Peyer's patch (tissue), 4 donors: Measurements from ENCODE around the gene SCARF1. TPM values are rescaled to one million over a fixed set of nuclear protein-coding genes. Genes with fewer than 3 reads are reported as not detected.

Experiments used
- DNase-seq, 3 donors: peaks; one replicate each; pipeline ENCODE4 v3.0.0-alpha.2; 2017 to 2019
- H3K27ac ChIP-seq, 4 donors: fragments of 200-600 bp; sonication (generic); one replicate each; pipeline ENCODE4 v1.5.1; 2016 to 2019
- H3K27me3 ChIP-seq, 2 donors: fragments of 200-600 bp; sonication (generic); one replicate each; pipeline ENCODE4 v1.5.1; 2019
- H3K36me3 ChIP-seq, 3 donors: fragments of 200-600 bp; sonication (generic); one replicate each; pipeline ENCODE4 v1.5.1; 2016 to 2019
- H3K4me1 ChIP-seq, 4 donors: fragments of 200-600 bp; sonication (generic); one replicate each; pipeline ENCODE4 v1.5.1; 2016 to 2019
- H3K4me3 ChIP-seq, 4 donors: fragments of 200-600 bp; sonication (generic); 1 replicate in 3 of 4; 2 replicates in 1 of 4; pipeline ENCODE4 v1.5.1; 2016 to 2019; ENCODE audit warnings: mild to moderate bottlenecking in 1 of 4
- H3K9me3 ChIP-seq, 4 donors: fragments of 200-600 bp; sonication (generic); one replicate each; pipeline ENCODE4 v1.5.1; 2016 to 2019; ENCODE audit warnings: mild to moderate bottlenecking in 1 of 4
- POLR2A ChIP-seq, 2 donors: fragments of 450-650 bp; IDR thresholded peaks; one replicate each; pipeline ENCODE4 v1.5.1; 2017; ENCODE audit warnings: antibody characterized with exemption in 2 of 2, mild to moderate bottlenecking in 2 of 2, moderate library complexity in 2 of 2
- total RNA-seq, 4 donors: library from RNA; depleted of rRNA; stranded (reverse); fragments of >200 nt; gene quantifications; one replicate each; pipeline ENCODE4 v1.1.0, GENCODE V29; 2016
- TF ChIP-seq, protein P1 (sequence below), 6 experiments: fragments of 450-650 bp in 4 of 6; fragments of 200-600 bp in 2 of 6; sonication (generic) in 1 of 6; IDR thresholded peaks; one replicate each; pipeline ENCODE4 v1.5.1; 2017 to 2019; ENCODE audit warnings: antibody characterized with exemption in 6 of 6, mild to moderate bottlenecking in 3 of 6, moderate library complexity in 1 of 6

SCARF1 gene
- total RNA-seq, 4 donors from 2014 or later: 9.8 to 32.2 (median 20.3) TPM

DNA sequence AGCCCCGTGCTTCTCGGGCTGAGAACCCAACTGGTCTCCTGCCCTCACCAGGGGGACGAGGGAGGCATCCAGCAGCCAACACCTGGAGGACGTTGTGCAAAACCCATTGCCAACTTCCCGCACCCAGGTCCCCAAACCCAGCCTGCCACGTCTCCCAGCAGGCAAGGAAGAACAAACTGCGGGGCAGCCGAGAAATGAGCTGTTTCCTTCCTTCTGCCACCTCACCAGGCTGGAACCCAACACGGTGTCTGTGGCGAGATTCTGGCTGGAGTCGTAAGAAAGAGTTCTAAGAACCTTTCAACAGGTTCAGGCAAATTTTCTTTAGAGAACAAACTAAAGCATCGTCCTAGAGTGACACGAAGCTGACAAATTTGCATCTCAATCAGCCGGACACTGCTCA lies 20.5 kb downstream of the SCARF1 start:
- H3K4me3 ChIP-seq: no peak overlapping the region
- TF ChIP-seq, protein P1, sequence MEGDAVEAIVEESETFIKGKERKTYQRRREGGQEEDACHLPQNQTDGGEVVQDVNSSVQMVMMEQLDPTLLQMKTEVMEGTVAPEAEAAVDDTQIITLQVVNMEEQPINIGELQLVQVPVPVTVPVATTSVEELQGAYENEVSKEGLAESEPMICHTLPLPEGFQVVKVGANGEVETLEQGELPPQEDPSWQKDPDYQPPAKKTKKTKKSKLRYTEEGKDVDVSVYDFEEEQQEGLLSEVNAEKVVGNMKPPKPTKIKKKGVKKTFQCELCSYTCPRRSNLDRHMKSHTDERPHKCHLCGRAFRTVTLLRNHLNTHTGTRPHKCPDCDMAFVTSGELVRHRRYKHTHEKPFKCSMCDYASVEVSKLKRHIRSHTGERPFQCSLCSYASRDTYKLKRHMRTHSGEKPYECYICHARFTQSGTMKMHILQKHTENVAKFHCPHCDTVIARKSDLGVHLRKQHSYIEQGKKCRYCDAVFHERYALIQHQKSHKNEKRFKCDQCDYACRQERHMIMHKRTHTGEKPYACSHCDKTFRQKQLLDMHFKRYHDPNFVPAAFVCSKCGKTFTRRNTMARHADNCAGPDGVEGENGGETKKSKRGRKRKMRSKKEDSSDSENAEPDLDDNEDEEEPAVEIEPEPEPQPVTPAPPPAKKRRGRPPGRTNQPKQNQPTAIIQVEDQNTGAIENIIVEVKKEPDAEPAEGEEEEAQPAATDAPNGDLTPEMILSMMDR (IDR thresholded peaks at IDR 0.05): no peak
- TF ChIP-seq POLR2A (IDR thresholded peaks at IDR 0.05): no peak
- H3K36me3 ChIP-seq: no peaks in the 10 kb centered on the region
- no peak for DNase-seq
- peak overlapping the region in 2 of 4 donors; percentile 88 to 99 for H3K27ac ChIP-seq
- H3K9me3 ChIP-seq: no peaks in the 10 kb centered on the region
- H3K4me1 ChIP-seq: peaks cover 0 to 24% (median 16%) of the 10 kb centered on the region in 4 donors
- no peaks in the 10 kb centered on the region for H3K27me3 ChIP-seq

DNA sequence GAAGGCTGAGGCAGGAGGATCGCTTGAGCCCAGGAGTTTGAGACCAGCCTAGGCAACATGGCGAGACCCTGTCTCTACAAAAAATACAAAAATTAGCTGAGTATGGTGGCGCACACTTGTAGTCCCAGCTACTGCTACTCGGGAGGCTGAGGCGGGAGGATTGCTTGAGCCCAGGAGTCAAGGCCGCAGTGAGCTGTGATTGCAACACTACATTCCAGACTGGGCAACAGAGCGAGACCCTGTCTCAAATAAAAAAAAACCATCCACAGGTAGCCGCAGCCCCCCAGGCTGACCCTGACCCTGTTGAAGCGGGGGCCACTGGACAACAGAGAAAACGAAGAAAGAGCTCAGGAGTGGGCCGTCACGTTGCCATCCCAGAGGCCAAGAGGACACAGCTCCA lies 20.9 kb downstream of the SCARF1 start:
- no peaks in the 10 kb centered on the region for H3K27me3 ChIP-seq
- no peak for DNase-seq
- no peak for TF ChIP-seq POLR2A (IDR thresholded peaks at IDR 0.05)
- no peak overlapping the region for H3K27ac ChIP-seq
- no peaks in the 10 kb centered on the region for H3K9me3 ChIP-seq
- no peak overlapping the region for H3K4me3 ChIP-seq
- H3K4me1 ChIP-seq: peaks cover 0 to 20% (median 15%) of the 10 kb centered on the region in 4 donors
- H3K36me3 ChIP-seq: no peaks in the 10 kb centered on the region

DNA sequence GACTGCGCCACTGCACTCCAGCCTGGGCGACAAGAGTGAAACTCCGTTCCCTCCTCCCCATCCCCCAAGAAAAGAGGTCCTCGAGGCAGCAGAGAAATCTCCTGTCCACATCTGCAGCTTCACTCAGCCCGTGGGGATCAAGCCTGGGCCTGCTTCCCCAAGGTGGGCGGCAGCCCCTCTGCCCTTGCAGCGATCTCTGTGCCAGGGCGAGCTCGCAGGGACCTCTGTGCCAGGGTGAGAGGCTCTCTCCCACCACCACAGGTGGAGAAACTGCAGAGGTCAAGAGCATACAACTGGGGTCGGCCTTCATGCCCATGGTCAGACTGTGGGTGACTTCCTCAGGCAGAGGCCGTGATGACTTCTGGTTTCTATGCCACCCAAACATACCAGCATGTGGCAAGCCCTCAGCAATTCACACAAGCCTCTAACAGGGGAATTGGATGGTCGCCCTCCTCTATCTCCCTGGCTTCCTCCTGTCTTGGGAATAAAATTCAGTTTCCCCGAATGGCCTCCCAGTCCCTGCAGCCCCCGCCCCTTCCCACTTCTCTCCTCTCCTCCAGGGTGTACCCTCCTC lies 22.4 kb downstream of the SCARF1 start:
- Histone ChIP-seq H3K27me3 (no peaks in the 10 kb centered on the region), H3K36me3 (no peaks in the 10 kb centered on the region), H3K9me3 (no peaks in the 10 kb centered on the region), H3K4me3 (no peak overlapping the region), H3K4me1 (peaks cover 3 to 22% (median 11%) of the 10 kb centered on the region in 4 donors), H3K27ac (no peak overlapping the region)
- no peak for TF ChIP-seq POLR2A (IDR thresholded peaks at IDR 0.05)
- TF ChIP-seq, protein P1 (IDR thresholded peaks at IDR 0.05): no peak
- DNase-seq: no peak

DNA sequence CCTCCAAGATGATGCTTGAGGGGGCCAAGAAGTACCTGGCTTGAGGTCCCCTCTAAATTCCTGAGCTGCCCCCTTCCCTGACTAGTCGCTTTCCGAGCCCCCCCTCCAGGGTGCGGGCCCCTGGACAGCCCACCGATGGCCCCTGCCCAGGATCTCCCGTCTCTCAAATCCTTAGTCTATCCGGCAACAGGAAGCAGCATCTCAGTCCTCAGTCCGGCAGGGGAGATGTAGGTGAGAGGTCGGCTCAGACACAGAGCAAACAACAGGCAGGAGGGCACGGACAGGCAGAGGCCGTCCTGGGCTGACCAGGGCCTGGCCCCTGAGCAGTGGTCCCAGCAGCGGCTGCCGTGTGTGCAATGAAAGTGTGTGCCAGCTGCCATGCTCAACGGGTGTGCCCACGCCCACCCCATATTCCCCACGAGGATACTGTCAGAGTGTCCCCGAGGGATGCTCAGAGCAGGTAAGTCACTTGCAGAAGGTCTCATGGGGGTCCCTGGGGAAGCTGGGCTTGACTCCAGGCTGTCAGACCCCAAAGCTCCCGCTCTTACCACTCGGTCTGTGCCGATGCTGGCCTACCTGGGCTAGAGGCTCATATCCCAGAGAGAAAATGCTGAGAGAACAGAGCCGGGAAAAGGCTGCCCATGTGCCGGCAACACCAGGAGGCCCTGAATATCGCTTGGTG lies 24.1 kb downstream of the SCARF1 start:
- Histone ChIP-seq H3K27ac (no peak overlapping the region), H3K4me1 (peaks cover under 1 to 22% (median 5%) of the 10 kb centered on the region in 4 donors), H3K36me3 (peaks cover 0 to 6% (median 0%) of the 10 kb centered on the region in 3 donors), H3K4me3 (no peak overlapping the region), H3K9me3 (no peaks in the 10 kb centered on the region), H3K27me3 (no peaks in the 10 kb centered on the region)
- TF ChIP-seq, protein P1 (IDR thresholded peaks at IDR 0.05): no peak
- TF ChIP-seq POLR2A (IDR thresholded peaks at IDR 0.05): no peak
- no peak for DNase-seq

DNA sequence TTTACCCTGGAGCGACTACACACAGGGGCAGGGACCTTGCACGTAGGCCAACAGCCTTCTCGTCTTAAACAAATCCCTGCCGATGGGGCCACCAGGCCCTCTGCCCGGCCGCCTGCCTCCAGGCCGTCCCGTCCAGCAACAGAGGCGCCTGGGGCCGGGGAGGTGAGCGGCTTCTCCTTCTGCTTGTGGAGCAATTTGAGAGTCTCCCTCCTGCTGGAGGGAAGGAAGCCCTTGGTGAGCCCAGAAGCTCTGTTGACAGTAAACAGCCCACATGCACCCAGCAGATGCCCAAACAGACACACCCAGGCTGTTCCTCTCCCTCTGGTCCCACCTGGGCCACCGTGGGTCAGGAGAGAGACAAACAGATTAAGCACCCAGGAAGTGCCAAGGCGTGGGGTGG lies 25.0 kb downstream of the SCARF1 start:
- no peak for TF ChIP-seq POLR2A (IDR thresholded peaks at IDR 0.05)
- TF ChIP-seq, protein P1 (IDR thresholded peaks at IDR 0.05): no peak
- H3K36me3 ChIP-seq: peaks cover 0 to 12% (median 0%) of the 10 kb centered on the region in 3 donors
- no peak overlapping the region for H3K4me3 ChIP-seq
- H3K27ac ChIP-seq: peak overlapping the region in 1 of 4 donors; percentile 8
- no peaks in the 10 kb centered on the region for H3K9me3 ChIP-seq
- no peak for DNase-seq
- no peaks in the 10 kb centered on the region for H3K27me3 ChIP-seq
- peaks cover 0 to 22% (median 1%) of the 10 kb centered on the region in 4 donors for H3K4me1 ChIP-seq

DNA sequence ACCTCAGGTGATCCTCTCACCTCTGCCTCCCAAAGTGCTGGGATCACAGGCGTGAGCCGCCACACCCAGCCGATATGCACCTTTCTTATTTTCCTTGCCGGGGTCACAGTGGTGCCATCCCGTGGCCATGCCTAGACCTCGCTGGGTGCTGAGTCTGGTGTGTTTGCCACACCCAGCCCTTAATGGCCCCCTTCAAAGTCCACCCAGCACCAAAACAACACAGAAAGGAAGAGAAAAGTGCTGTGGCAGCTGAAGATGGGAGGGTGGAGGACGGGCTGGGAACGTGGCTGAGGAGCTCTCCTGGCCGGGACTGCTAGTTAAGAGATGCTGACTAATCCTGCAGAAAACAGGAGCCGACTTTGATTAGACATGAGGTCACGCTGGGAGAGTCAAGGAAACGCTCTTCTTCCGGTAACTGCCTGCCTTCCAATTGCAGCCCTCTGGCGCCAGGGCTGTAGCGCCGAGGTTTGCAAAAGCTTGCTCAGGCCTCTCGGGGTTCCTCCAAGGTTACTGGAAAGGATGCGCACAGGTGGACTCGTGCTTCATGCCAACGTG lies 27.8 kb downstream of the SCARF1 start:
- Histone ChIP-seq H3K36me3 (peaks cover 0 to 33% (median 0%) of the 10 kb centered on the region in 3 donors), H3K4me3 (no peak overlapping the region), H3K27ac (peak overlapping the region in 3 of 4 donors; percentile 64 to 91 (median 79)), H3K4me1 (peaks cover 0 to 19% (median 1%) of the 10 kb centered on the region in 4 donors), H3K9me3 (no peaks in the 10 kb centered on the region), H3K27me3 (no peaks in the 10 kb centered on the region)
- DNase-seq: peak in 2 of 3 donors; percentile 88 to 89
- TF ChIP-seq, protein P1 (IDR thresholded peaks at IDR 0.05): peak in 3 of 6 experiments; percentile 50 to 73 (median 58)
- TF ChIP-seq POLR2A (IDR thresholded peaks at IDR 0.05): peak; percentile 24 to 49
